CD4-positive, alpha-beta T cell (primary cell): ENCODE results near the gene FYB1. TPM values are rescaled to one million over a fixed set of nuclear protein-coding genes. Genes with fewer than 3 reads are reported as not detected.

Experiments used
- ATAC-seq: fragments of 200-7000 bp; cut with Tn5 transposase; one replicate; pipeline ENCODE4 v1.10.0; 2022; ENCODE audit warnings: mild to moderate bottlenecking; ENCODE audit not compliant: poor library complexity
- CTCF ChIA-PET: fragments of 350-600 bp; sonication (Branson Sonifier 250); formaldehyde crosslinking; loops from one replicate; lab custom pipeline; 2021; ENCODE audit warnings: antibody characterized with exemption, inconsistent platforms; lab: Charles Lee
- POLR2A ChIA-PET: fragments of 350-600 bp; sonication (Branson Sonifier 250); formaldehyde crosslinking; loops from one replicate; lab custom pipeline; 2021; ENCODE audit warnings: antibody characterized with exemption, inconsistent platforms; lab: Charles Lee
- DNase-seq, 14 experiments: peaks; one replicate each; pipeline ENCODE4 v3.0.0-alpha.2; 2013 to 2020; ENCODE audit warnings: mixed read lengths in 2 of 14
- H3K27ac ChIP-seq, 2 donors: one replicate each; pipeline versions ENCODE4 v1.5.1 to v1.7.0; 2013; ENCODE audit warnings: low read length in 2 of 2, low read depth in 1 of 2, mild to moderate bottlenecking in 1 of 2
- H3K27me3 ChIP-seq, 2 experiments: 1 replicate in 1 of 2; 2 replicates in 1 of 2; pipeline versions ENCODE4 v1.6.1 to v1.7.0; 2013; ENCODE audit warnings: low read length in 2 of 2, control low read depth in 1 of 2, mild to moderate bottlenecking in 1 of 2, moderate library complexity in 1 of 2; ENCODE audit not compliant: insufficient read depth in 2 of 2, control insufficient read depth in 1 of 2
- H3K36me3 ChIP-seq: one replicate; pipeline ENCODE4 v1.6.1; 2013; ENCODE audit warnings: low read length, control low read depth; ENCODE audit not compliant: insufficient read depth
- H3K4me1 ChIP-seq: one replicate; pipeline ENCODE4 v1.6.1; 2013; ENCODE audit warnings: low read length, control low read depth; ENCODE audit not compliant: insufficient read depth
- H3K4me3 ChIP-seq: one replicate; pipeline ENCODE4 v1.5.1; 2013; ENCODE audit warnings: mild to moderate bottlenecking, low read length, moderate library complexity
- H3K9me3 ChIP-seq, 2 experiments: 1 replicate in 1 of 2; 2 replicates in 1 of 2; pipeline versions ENCODE4 v1.6.1 to v1.7.0; 2013; ENCODE audit warnings: low read length in 2 of 2, mild to moderate bottlenecking in 2 of 2, control low read depth in 1 of 2, moderate library complexity in 1 of 2; ENCODE audit not compliant: control insufficient read depth in 1 of 2, insufficient read depth in 1 of 2
- H3K27ac Mint-ChIP-seq: one replicate; pipeline ENCODE4 v1.8.0; 2020; ENCODE audit warnings: mixed read lengths
- H3K27me3 Mint-ChIP-seq: one replicate; pipeline ENCODE4 v1.8.0; 2021; ENCODE audit warnings: mixed read lengths
- H3K36me3 Mint-ChIP-seq: one replicate; pipeline ENCODE4 v1.8.0; 2021; ENCODE audit warnings: low read depth, mixed read lengths
- H3K4me1 Mint-ChIP-seq: one replicate; pipeline ENCODE4 v1.8.0; 2021; ENCODE audit warnings: low read depth, mixed read lengths
- H3K4me3 Mint-ChIP-seq: one replicate; pipeline ENCODE4 v1.8.0; 2020; ENCODE audit warnings: mild to moderate bottlenecking, mixed read lengths
- H3K9me3 Mint-ChIP-seq: one replicate; pipeline ENCODE4 v1.8.0; 2020; ENCODE audit warnings: mixed read lengths
- intact Hi-C, 2 experiments: fragments of 100-400 bp; cut with DNase I in 1 of 2; cut with micrococcal nuclease in 1 of 2; formaldehyde crosslinking; loops; one replicate each; pipeline versions ENCODE4 v1.15.1 to v1.9.0; 2023 to 2025; cut with DNase I, micrococcal nuclease
- total RNA-seq, 174 experiments: library from RNA in 2 of 174; stranded (reverse) in 2 of 174; gene quantifications; one replicate each; pipeline ENCODE4 v1.2.3 and lab custom pipeline; 2021 to 2026
- TF ChIP-seq, protein P1 (sequence below): fragments of 200-600 bp; IDR thresholded peaks from one replicate; pipeline ENCODE4 v1.8.0; 2022; ENCODE audit warnings: antibody characterized with exemption, mild to moderate bottlenecking

The FYB1 gene
- total RNA-seq, 2 experiments from 2014 or later: 478 to 497 TPM

- peaks cover 64% of the 10 kb centered on the region for H3K36me3 Mint-ChIP-seq
- Histone ChIP-seq H3K36me3 (peaks cover 23% of the 10 kb centered on the region), H3K4me3 (peak overlapping the region; percentile 17), H3K27ac (peak overlapping the region; percentile 60 to 85), H3K9me3 (no peaks in the 10 kb centered on the region), H3K27me3 (no peaks in the 10 kb centered on the region), H3K4me1 (peaks cover 66% of the 10 kb centered on the region)
- CTCF ChIA-PET: interaction anchor here (0.7 to 3.1 kb wide), 11 partner anchors 9 to 105 kb away, joined by 3 to 27 read pairs (median 4); no protein-coding TSS in a partner anchor
- H3K27me3 Mint-ChIP-seq: no peaks in the 10 kb centered on the region
- ATAC-seq: peak; percentile 56
- POLR2A ChIA-PET: interaction anchor here (0.9 to 15.8 kb wide), 13 partner anchors 9 to 104 kb away, joined by 3 to 408 read pairs (median 11); no protein-coding TSS in a partner anchor
- H3K27ac Mint-ChIP-seq: peak overlapping the region; percentile 96
- DNase-seq: peak in 6 of 14 experiments; percentile 46 to 80 (median 63)
- no peaks in the 10 kb centered on the region for H3K9me3 Mint-ChIP-seq
- peaks cover 97% of the 10 kb centered on the region for H3K4me1 Mint-ChIP-seq
- H3K4me3 Mint-ChIP-seq: peak overlapping the region; percentile 78
- intact Hi-C loops: loop anchor here (1.0 to 5.0 kb wide), 4 partner anchors 16 to 38 kb away; partner anchors contain the start of gene FYB1 (in 1 of the 2)
- TF ChIP-seq, protein P1, sequence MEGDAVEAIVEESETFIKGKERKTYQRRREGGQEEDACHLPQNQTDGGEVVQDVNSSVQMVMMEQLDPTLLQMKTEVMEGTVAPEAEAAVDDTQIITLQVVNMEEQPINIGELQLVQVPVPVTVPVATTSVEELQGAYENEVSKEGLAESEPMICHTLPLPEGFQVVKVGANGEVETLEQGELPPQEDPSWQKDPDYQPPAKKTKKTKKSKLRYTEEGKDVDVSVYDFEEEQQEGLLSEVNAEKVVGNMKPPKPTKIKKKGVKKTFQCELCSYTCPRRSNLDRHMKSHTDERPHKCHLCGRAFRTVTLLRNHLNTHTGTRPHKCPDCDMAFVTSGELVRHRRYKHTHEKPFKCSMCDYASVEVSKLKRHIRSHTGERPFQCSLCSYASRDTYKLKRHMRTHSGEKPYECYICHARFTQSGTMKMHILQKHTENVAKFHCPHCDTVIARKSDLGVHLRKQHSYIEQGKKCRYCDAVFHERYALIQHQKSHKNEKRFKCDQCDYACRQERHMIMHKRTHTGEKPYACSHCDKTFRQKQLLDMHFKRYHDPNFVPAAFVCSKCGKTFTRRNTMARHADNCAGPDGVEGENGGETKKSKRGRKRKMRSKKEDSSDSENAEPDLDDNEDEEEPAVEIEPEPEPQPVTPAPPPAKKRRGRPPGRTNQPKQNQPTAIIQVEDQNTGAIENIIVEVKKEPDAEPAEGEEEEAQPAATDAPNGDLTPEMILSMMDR: no peak
Observed at GRCh38 chr5:39178861-39179260, 40.5 kb downstream of the FYB1 start.

- ChIA-PET POLR2A (interaction anchor here (1.0 to 15.8 kb wide), 10 partner anchors 13 to 105 kb away, joined by 3 to 408 read pairs (median 65); partner anchors contain the start of gene RICTOR), CTCF (interaction anchor here (0.9 to 3.1 kb wide), 7 partner anchors 12 to 39 kb away, joined by 3 to 27 read pairs (median 6); no protein-coding TSS in a partner anchor)
- DNase-seq: peak in 3 of 14 experiments; percentile 42 to 61 (median 59)
- Mint-ChIP-seq H3K27me3 (no peaks in the 10 kb centered on the region), H3K36me3 (peaks cover 64% of the 10 kb centered on the region), H3K4me1 (peaks cover 97% of the 10 kb centered on the region), H3K9me3 (no peaks in the 10 kb centered on the region), H3K27ac (peak overlapping the region; percentile 96), H3K4me3 (peak overlapping the region; percentile 78)
- TF ChIP-seq, protein P1: no peak
- no peaks in the 10 kb centered on the region for H3K27me3 ChIP-seq
- peak overlapping the region; percentile 29 for H3K4me3 ChIP-seq
- no peaks in the 10 kb centered on the region for H3K9me3 ChIP-seq
- peaks cover 26% of the 10 kb centered on the region for H3K36me3 ChIP-seq
- peak; percentile 21 for ATAC-seq
- peak overlapping the region; percentile 60 to 85 for H3K27ac ChIP-seq
- peaks cover 60% of the 10 kb centered on the region for H3K4me1 ChIP-seq
- intact Hi-C loops: loop anchor here (2.0 to 5.0 kb wide), 3 partner anchors 17 to 39 kb away; partner anchors contain the start of gene FYB1 (in 1 of the 2)
Observed at GRCh38 chr5:39178171-39178570, 41.2 kb downstream of the FYB1 start.

DNA sequence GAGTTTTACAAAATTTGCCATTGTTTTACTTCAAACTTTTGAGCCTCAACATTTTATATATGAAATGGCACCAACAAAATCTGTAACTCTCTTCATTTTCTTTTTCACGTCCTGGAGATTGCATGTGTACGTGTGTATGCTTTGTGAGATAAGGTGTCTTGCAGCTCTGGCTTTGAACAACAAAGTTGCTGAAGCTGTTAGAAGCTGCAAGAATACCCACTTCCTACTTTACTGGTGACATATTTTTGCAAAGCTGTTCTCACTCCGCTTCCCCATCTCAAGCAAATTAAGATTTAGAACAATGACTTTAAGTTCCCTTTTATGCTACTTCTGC lies 41.8 kb downstream of the FYB1 start:
- no peaks in the 10 kb centered on the region for H3K9me3 ChIP-seq
- ChIA-PET CTCF (interaction anchor here (0.9 to 1.8 kb wide), 6 partner anchors 13 to 40 kb away, joined by 3 to 8 read pairs (median 4); no protein-coding TSS in a partner anchor), POLR2A (interaction anchor here (0.6 to 15.8 kb wide), 13 partner anchors 13 to 120 kb away, joined by 3 to 408 read pairs (median 13); partner anchors contain the start of gene RICTOR)
- Mint-ChIP-seq H3K4me1 (peaks cover 97% of the 10 kb centered on the region), H3K36me3 (peaks cover 68% of the 10 kb centered on the region), H3K4me3 (peak overlapping the region; percentile 61), H3K27ac (peak overlapping the region; percentile 96), H3K9me3 (no peaks in the 10 kb centered on the region), H3K27me3 (no peaks in the 10 kb centered on the region)
- H3K36me3 ChIP-seq: peaks cover 24% of the 10 kb centered on the region
- peaks cover 57% of the 10 kb centered on the region for H3K4me1 ChIP-seq
- H3K27ac ChIP-seq: peak overlapping the region; percentile 58 to 85
- TF ChIP-seq, protein P1: no peak
- H3K27me3 ChIP-seq: no peaks in the 10 kb centered on the region
- DNase-seq (peak in 5 of 14 experiments; percentile 30 to 82 (median 79)), ATAC-seq (peak; percentile 64)
- peak overlapping the region; percentile 29 for H3K4me3 ChIP-seq
- intact Hi-C loops: loop anchor here (1.0 to 5.0 kb wide), 4 partner anchors 10 to 40 kb away; partner anchors contain the start of gene FYB1 (in 1 of the 2)
